GM12875 (cell line): ENCODE measurements around the gene NR1D2.

Experiments
- H3K4me3 ChIP-seq: one replicate; pipeline ENCODE4 v1.5.1; 2011; ENCODE audit warnings: low read depth, low read length, control low read depth
- CTCF ChIP-seq: IDR thresholded peaks from 2 replicates; pipeline ENCODE4 v1.5.1; 2011; ENCODE audit warnings: low read depth, mild to moderate bottlenecking, control low read depth, inconsistent platforms, low read length, moderate library complexity, borderline replicate concordance; ENCODE audit not compliant: insufficient read depth

Gene NR1D2

GRCh38 chr3:23991683-23992628, 46.9 kb downstream of the NR1D2 start:
- no peak overlapping the region for H3K4me3 ChIP-seq
- TF ChIP-seq CTCF, result no peak

GRCh38 chr3:23993556-23994243, 48.6 kb downstream of the NR1D2 start:
- no peak for TF ChIP-seq CTCF
- H3K4me3 ChIP-seq, result no peak overlapping the region

- no peak for TF ChIP-seq CTCF
- no peak overlapping the region for H3K4me3 ChIP-seq
Observed at GRCh38 chr3:23994244-23994569, 49.1 kb downstream of the NR1D2 start.

- no peak for TF ChIP-seq CTCF
- H3K4me3 ChIP-seq, result no peak overlapping the region
Observed at GRCh38 chr3:23995219-23995618, 50.1 kb downstream of the NR1D2 start.

GRCh38 chr3:23996095-23996524, 51.0 kb downstream of the NR1D2 start:
- H3K4me3 ChIP-seq, result no peak overlapping the region
- TF ChIP-seq CTCF, result no peak

- TF ChIP-seq CTCF, result peak; percentile 80
Observed at GRCh38 chr3:23999012-23999641, 54.0 kb downstream of the NR1D2 start.

More at GRCh38 chr3:23999012-23999641, 54.0 kb downstream of the NR1D2 start:
- no peak overlapping the region for H3K4me3 ChIP-seq
